GM21526 (cell line): ENCODE data around the gene PADI2.

Experiments
- ATAC-seq: cut with Tn5 transposase; IDR thresholded peaks from one replicate; pipeline ENCODE4 v1.9.1; 2021; ENCODE audit warnings: moderate library complexity; ENCODE audit not compliant: unreplicated experiment, low FRiP score

Gene PADI2

GRCh38 chr1:17141441-17142197 is 22.4 kb upstream of the PADI2 start:
- no peak for ATAC-seq

- no peak for ATAC-seq
Observed at GRCh38 chr1:17140279-17140678, 21.0 kb upstream of the PADI2 start.

- no peak for ATAC-seq
Observed at GRCh38 chr1:17139637-17140036, 20.4 kb upstream of the PADI2 start.

- ATAC-seq = no peak
Observed at GRCh38 chr1:17137441-17137840, 18.2 kb upstream of the PADI2 start.

GRCh38 chr1:17136936-17137335 is 17.7 kb upstream of the PADI2 start:
- no peak for ATAC-seq

GRCh38 chr1:17136145-17136544 is 16.9 kb upstream of the PADI2 start:
- no peak for ATAC-seq

- ATAC-seq = no peak
Observed at GRCh38 chr1:17135530-17135929, 16.3 kb upstream of the PADI2 start.

- ATAC-seq = no peak
Observed at GRCh38 chr1:17134724-17135123, 15.5 kb upstream of the PADI2 start.

GRCh38 chr1:17134034-17134433 is 14.8 kb upstream of the PADI2 start:
- ATAC-seq = no peak

- ATAC-seq = no peak
Observed at GRCh38 chr1:17130138-17130635, 10.9 kb upstream of the PADI2 start.

GRCh38 chr1:17128361-17128760 is 9.1 kb upstream of the PADI2 start:
- ATAC-seq = no peak

- no peak for ATAC-seq
Observed at GRCh38 chr1:17125756-17126237, 6.5 kb upstream of the PADI2 start.

GRCh38 chr1:17123196-17124045 is 4.2 kb upstream of the PADI2 start:
- ATAC-seq = no peak

GRCh38 chr1:17122521-17123164 is 3.4 kb upstream of the PADI2 start:
- no peak for ATAC-seq

GRCh38 chr1:17121881-17122280 is 2.6 kb upstream of the PADI2 start:
- no peak for ATAC-seq

- no peak for ATAC-seq
Observed at GRCh38 chr1:17120962-17121837, 1.9 kb upstream of the PADI2 start.

GRCh38 chr1:17120481-17120877 is 1.2 kb upstream of the PADI2 start:
- no peak for ATAC-seq

- ATAC-seq = no peak
Observed at GRCh38 chr1:17119773-17120480, 676 bp upstream of the PADI2 start.

- ATAC-seq = no peak
Observed at GRCh38 chr1:17118706-17119075, 560 bp downstream of the PADI2 start.
